D721Med (cell line): ENCODE data around the gene SUCLG2.

ENCODE experiments used
- DNase-seq: peaks from one replicate; pipeline ENCODE4 v3.0.0; 2011; ENCODE audit warnings: low spot score; ENCODE audit not compliant: insufficient read length
- FAIRE-seq: peaks from 2 replicates; lab custom pipeline; 2011; peaks lifted over from hg19 to GRCh38; lab: Jason Lieb, UNC
- CTCF ChIP-seq: IDR thresholded peaks from 2 replicates; pipeline ENCODE4 v1.5.1; 2012; ENCODE audit warnings: mild to moderate bottlenecking, control low read depth; ENCODE audit not compliant: insufficient read depth; ENCODE audit errors: missing control alignments

SUCLG2 gene

GRCh38 chr3:67689806-67690205 is 35.4 kb upstream of the SUCLG2 start:
- FAIRE-seq (no peak), DNase-seq (no peak)
- TF ChIP-seq CTCF = no peak

- no peak for FAIRE-seq
- TF ChIP-seq CTCF = no peak
- no peak for DNase-seq
Observed at GRCh38 chr3:67688231-67688630, 33.8 kb upstream of the SUCLG2 start.

- DNase-seq (no peak), FAIRE-seq (no peak)
- TF ChIP-seq CTCF = no peak
Observed at GRCh38 chr3:67686069-67686468, 31.7 kb upstream of the SUCLG2 start.

GRCh38 chr3:67685499-67685898 is 31.1 kb upstream of the SUCLG2 start:
- FAIRE-seq (no peak), DNase-seq (no peak)
- TF ChIP-seq CTCF = no peak

GRCh38 chr3:67684211-67684610 is 29.8 kb upstream of the SUCLG2 start:
- FAIRE-seq (no peak), DNase-seq (no peak)
- TF ChIP-seq CTCF = no peak

GRCh38 chr3:67683522-67683921 is 29.1 kb upstream of the SUCLG2 start:
- DNase-seq (no peak), FAIRE-seq (no peak)
- TF ChIP-seq CTCF = no peak

- DNase-seq (no peak), FAIRE-seq (no peak)
- TF ChIP-seq CTCF = no peak
Observed at GRCh38 chr3:67678665-67679064, 24.3 kb upstream of the SUCLG2 start.
